CD4-positive, alpha-beta T cell treated with Interleukin-15 for 1 hour (primary cell): Measurements from ENCODE around the gene SPTBN4.
A peak's percentile ranks its signal among the peaks of the same experiment; 100 is the strongest.
"Not testable (repeated sequence)": the region's sequence is repeated elsewhere in the genome, so short reads cannot be mapped to it uniquely, and the experiment has no call there.

Experiments used
- DNase-seq: peaks from one replicate; pipeline ENCODE4 v3.0.0-alpha.2; 2020

SPTBN4 gene

GRCh38 chr19:40534148-40534547 is 67.3 kb downstream of the SPTBN4 start:
- no peak for DNase-seq

- DNase-seq = no peak
Measured at GRCh38 chr19:40539070-40539469, 72.3 kb downstream of the SPTBN4 start.

DNA sequence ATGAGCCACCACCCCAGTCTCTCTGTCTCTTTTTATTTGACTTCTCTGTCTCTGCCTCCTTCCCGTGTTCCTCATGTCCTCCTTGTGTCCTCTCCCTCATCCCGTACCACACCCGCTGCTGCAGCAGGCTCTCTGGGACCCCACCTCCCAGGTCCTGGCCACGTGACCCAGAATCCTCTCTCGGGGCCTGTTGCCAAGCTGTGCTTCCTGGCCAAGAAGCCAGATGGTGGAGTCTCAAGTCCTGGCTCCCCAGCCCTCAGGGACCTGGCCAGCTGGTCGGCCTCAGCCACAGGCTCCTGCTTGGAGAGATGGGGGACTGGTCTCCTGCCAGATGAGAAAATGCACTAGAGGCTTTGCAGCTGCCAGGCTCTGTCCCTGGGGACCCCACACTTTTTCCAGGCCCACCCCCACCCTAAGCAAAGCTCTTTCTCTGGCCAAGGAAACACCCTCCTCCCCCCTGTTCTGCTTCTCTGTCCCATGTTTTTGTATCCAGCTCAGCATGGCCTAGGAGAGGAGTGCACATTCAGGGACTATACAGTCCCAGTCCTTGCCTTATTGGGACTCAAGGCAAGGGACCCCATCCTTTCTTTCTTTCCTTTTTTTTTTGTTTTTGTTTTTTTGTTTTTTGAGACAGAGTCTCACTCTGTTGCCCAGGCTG is 75.5 kb downstream of the SPTBN4 start:
- DNase-seq = no peak

GRCh38 chr19:40543029-40543597 is 76.3 kb downstream of the SPTBN4 start:
- no peak for DNase-seq

DNA sequence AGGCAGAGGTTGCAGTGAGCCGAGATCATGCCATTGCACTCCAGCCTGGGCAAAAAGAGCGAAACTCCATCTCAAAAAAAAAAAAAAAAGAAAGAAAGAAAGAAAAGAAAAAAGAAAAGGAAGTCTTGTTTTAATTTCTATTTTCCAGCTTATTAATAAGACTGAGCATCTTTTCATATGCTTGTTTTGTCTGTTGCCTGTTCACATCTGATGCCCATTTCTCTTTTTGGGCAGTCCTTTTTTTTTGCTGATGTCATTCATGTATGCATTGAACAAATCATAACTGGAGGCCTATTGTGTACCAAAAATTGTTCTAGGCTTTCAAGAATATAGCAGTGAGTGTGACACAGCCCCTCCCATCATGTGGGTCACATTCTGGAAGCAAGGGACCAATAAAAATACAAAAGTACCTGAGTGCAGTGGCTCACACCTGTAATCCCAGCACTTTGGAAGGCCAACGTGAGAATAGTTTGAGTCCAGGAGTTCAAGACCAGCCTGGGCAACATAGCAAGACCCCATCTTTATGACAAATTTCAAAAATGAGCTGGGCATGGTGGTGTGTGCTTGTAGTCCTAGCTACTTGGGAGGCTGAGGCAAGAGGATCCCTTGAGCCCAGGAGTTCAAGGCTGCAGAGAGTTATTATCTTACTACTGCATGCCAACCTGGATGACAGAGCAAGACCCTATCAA is 79.5 kb downstream of the SPTBN4 start:
- DNase-seq = not testable (repeated sequence)

- not testable (repeated sequence) for DNase-seq
Measured at GRCh38 chr19:40547190-40547589, 80.4 kb downstream of the SPTBN4 start.

DNA sequence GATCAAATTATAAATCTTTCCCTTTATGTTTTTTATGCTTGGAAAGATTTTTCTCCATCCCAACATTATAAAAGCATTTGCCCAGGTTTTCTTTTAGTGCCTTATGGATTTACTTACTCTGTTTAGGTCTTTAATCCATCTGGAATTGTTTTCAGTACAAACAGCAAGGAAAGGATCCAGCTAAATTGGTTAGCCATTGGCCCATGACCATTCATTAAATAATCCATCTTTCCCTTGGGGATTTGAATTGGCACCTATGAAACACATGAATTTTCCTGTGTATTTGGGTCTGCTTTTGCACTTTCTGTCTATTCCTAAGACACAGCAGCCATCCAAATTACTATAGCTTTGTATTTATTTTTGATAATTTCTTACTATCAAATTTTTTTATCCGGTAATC is 81.0 kb downstream of the SPTBN4 start:
- DNase-seq = no peak

DNA sequence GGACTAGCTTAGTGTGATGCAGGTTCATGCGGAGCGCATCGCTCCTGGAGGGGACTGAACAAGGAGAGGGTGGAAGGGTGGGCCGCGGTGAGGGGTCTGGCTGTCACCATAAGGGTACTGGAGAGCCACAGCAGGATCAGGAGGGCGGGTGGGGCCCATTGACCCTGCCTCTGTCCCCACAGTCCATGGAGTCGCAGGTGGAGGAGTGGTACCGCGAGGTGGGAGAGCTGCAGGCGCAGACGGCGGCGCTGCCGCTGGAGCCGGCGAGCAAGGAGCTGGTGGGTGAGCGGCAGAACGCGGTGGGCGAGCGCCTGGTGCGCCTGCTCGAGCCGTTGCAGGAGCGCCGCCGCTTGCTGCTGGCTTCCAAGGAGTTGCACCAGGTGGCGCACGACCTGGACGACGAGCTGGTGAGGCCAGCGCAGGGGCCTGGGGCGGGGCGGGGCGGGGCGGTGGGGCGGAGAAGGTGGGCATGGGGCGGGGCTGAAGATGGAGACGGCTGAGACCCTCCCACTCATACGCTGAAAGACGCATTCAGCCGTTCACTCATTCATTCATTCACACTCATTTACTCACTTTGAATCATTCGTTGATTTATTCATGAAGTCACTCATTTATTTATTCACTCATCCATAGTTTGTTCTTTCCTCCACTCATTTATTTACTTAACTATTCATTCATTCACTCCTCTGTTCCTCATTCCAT is 82.4 kb downstream of the SPTBN4 start:
- peak; percentile 69 for DNase-seq

DNA sequence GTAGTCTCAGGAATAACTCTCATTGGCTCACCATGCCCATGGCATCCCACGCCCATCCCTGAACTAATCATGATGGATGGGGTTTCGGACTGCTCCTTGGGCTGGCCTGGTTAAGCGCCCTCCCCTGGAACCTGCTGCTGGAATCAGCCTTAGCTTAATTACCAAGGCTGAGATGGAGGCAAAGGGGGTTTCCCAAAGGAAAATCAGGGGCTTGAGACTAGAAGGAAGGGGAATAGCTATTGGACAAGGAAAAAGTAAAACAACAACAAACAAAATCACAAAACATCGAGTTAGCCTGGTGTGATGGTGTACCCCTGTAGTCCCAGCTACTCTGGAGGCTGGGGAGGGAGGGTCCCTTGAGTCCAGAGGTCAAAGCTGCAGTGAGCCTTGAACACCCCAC is 84.2 kb downstream of the SPTBN4 start:
- no peak for DNase-seq

- no peak for DNase-seq
Measured at GRCh38 chr19:40552848-40553247, 86.0 kb downstream of the SPTBN4 start.

- DNase-seq = no peak
Measured at GRCh38 chr19:40553885-40554857, 87.4 kb downstream of the SPTBN4 start.

- DNase-seq = no peak
Measured at GRCh38 chr19:40555978-40556689, 89.3 kb downstream of the SPTBN4 start.

- DNase-seq = no peak
Measured at GRCh38 chr19:40556953-40557530, 90.2 kb downstream of the SPTBN4 start.

DNA sequence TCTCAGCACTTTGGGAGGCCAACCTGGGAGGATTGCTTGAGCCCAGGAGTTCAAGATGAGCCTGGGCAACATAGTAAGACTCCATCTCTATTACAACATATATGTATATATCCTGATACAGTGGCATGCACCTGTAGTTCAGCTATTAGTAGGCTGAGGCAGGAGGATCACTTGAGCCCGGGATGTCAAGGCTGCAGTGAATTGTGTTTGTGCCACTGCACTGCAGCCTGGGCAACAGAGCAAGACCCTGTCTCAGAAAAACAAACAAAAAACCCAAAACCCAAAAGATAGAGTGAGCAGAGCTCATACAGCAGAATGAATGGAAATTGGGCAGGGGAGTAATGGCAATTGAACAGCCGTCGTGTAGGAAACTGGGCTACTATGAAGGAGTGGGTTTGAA is 92.6 kb downstream of the SPTBN4 start:
- no peak for DNase-seq

DNA sequence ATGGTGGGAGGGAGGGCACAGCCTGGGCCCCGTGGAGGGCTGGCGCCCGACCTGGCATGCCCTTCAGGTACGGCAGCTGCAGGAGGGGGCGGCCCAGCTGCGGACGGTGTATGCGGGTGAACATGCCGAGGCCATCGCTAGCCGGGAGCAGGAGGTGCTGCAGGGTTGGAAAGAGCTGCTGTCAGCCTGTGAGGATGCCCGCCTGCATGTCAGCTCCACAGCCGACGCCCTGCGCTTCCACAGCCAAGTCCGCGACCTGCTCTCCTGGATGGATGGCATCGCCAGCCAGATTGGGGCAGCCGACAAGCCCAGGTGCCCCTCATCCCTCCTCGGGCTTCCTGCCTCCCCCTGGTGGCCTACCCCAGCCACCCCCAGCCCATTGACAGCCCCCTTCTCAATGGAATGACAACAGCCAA is 93.3 kb downstream of the SPTBN4 start:
- DNase-seq = no peak

- no peak for DNase-seq
Measured at GRCh38 chr19:40561947-40562346, 95.1 kb downstream of the SPTBN4 start.

- not testable (repeated sequence) for DNase-seq
Measured at GRCh38 chr19:40564535-40564934, 97.7 kb downstream of the SPTBN4 start.

GRCh38 chr19:40565355-40565754 is 98.6 kb downstream of the SPTBN4 start:
- no peak for DNase-seq

- DNase-seq = no peak
Measured at GRCh38 chr19:40565910-40566495, 99.2 kb downstream of the SPTBN4 start.

GRCh38 chr19:40567040-40567749 is 100.4 kb downstream of the SPTBN4 start:
- DNase-seq = no peak
